Upper lobe of left lung (tissue), 4 donors: ENCODE results near the gene TLE3.

Source experiments
- POLR2A ChIP-seq, 4 donors: fragments of 450-650 bp; IDR thresholded peaks; one replicate each; pipeline ENCODE4 v1.5.1; 2016 to 2017; ENCODE audit warnings: antibody characterized with exemption in 4 of 4, mild to moderate bottlenecking in 2 of 4
- TF ChIP-seq, protein P1 (sequence below), 6 experiments: fragments of 450-650 bp in 4 of 6; fragments of 200-600 bp in 2 of 6; sonication (generic) in 2 of 6; IDR thresholded peaks; one replicate each; pipeline ENCODE4 v1.5.1; 2016 to 2019; ENCODE audit warnings: antibody characterized with exemption in 6 of 6

DNA sequence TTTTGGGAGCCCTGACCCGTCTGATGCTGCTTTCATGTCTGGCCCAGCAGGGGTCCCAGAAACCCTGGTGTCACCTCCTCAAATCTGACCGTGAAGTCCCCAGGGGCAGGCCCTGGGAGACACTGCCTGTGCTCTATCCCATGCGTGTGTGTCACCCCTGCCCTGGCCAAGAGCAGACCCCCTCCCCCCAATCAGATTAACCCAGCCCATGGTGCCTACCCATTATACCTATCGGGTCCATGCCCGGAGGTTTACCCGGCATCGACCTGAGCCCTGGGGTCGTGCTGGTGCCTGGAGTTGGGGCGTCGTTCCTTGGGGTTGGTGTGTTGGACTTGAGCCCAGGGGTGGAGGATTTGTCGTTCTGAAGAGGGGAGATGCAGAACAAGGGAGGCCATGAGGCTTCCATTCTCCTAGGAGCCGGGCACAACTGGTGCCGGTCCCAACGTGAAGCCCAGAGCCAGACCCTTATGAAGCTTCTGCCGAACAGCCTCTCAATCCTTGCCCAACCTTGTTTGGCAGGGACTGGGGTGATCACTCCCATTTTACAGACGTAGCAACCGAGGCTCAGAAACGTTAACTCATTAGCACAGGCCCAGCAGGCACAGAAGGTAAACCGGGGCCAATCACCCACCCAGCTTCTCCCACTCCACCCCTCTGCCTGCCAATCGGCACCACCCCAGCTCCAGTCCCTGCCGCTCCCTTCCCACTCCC is 39.6 kb downstream of the TLE3 start:
- no peak for TF ChIP-seq POLR2A (IDR thresholded peaks at IDR 0.05)
- TF ChIP-seq, protein P1, sequence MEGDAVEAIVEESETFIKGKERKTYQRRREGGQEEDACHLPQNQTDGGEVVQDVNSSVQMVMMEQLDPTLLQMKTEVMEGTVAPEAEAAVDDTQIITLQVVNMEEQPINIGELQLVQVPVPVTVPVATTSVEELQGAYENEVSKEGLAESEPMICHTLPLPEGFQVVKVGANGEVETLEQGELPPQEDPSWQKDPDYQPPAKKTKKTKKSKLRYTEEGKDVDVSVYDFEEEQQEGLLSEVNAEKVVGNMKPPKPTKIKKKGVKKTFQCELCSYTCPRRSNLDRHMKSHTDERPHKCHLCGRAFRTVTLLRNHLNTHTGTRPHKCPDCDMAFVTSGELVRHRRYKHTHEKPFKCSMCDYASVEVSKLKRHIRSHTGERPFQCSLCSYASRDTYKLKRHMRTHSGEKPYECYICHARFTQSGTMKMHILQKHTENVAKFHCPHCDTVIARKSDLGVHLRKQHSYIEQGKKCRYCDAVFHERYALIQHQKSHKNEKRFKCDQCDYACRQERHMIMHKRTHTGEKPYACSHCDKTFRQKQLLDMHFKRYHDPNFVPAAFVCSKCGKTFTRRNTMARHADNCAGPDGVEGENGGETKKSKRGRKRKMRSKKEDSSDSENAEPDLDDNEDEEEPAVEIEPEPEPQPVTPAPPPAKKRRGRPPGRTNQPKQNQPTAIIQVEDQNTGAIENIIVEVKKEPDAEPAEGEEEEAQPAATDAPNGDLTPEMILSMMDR (IDR thresholded peaks at IDR 0.05): no peak
